ENCODE results near the gene TMEM37.
A peak's percentile ranks its signal among the peaks of the same experiment; 100 is the strongest.

The TMEM37 gene

GRCh38 chr2:119481501-119482455 is 50.1 kb downstream of the TMEM37 start:
- peak; percentile 18 for DNase-seq

- no peak for DNase-seq
Observed at GRCh38 chr2:119482481-119483394, 51.1 kb downstream of the TMEM37 start.

GRCh38 chr2:119483395-119483753 is 51.7 kb downstream of the TMEM37 start:
- no peak for DNase-seq

GRCh38 chr2:119483896-119484718 is 52.5 kb downstream of the TMEM37 start:
- no peak for DNase-seq

- DNase-seq = no peak
Observed at GRCh38 chr2:119484834-119485233, 53.2 kb downstream of the TMEM37 start.

- DNase-seq = no peak
Observed at GRCh38 chr2:119485336-119486110, 53.9 kb downstream of the TMEM37 start.

GRCh38 chr2:119486196-119486827 is 54.7 kb downstream of the TMEM37 start:
- no peak for DNase-seq

DNA sequence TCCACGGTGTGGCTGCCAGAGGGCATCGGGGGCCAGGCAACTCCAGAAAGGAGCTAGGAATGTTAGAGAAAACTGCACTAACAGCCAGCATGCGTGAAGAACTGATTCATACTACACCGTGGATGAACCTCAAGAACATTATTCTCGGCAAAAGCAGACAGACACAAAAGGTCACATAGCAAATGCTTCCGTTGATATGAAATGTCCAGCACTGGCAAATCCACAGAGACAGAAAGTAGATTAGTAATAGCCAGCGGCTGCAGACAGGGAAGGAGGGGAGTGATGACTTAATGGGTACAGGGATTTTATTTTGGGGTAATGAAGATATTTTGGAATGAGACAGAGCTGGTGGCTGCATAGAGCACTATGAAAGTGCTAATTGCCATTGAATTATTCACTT is 55.2 kb downstream of the TMEM37 start:
- DNase-seq = no peak

DNA sequence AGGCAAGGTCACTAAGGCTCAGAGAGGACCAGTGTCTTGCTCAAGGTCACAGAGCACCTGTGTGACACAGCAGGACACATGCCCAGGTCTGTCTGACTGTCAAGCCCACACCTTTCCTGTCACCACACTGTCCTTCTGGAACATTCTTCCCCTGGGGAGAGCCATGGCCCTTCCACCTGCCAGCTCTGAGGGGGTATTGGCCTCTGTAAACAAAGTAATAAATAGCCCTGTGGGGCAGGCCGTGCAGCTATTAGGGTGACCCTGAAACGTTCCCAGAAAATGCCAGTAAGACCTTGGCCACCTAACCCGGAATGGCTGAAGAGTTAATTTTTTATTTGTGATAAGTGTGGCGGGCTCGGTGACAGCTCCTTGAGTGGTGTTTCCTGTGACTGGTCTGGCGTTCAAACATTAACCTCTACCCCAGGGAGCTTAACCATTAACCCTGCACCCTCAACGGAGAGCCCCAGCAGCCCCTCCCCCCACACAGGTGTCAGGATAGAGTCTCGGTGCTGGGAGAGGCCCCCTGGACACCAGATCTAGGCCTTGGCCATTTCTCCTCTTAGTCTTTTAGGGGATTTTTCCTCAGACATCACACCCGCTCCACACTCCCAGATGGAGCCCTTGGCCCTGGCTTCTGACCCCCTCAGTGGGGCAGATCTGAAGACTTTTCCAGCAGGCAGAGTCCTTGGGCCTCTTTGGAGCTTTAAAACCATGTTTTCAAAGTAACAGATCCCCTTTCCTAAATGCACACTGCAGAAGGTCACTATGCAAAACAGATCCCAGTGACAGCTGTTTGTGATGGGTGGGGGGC is 56.0 kb downstream of the TMEM37 start:
- DNase-seq = no peak

Data from NCI-H510A treated with DMSO at 0.1 percent for 48 hours (cell line).